8988T (cell line): ENCODE results near the gene SLAMF1.
"Not testable (repeated sequence)": the region's sequence is repeated elsewhere in the genome, so short reads cannot be mapped to it uniquely, and the experiment has no call there.

Experiments used
- DNase-seq: peaks from one replicate; pipeline ENCODE4 v3.0.0; 2011

Gene SLAMF1

DNA sequence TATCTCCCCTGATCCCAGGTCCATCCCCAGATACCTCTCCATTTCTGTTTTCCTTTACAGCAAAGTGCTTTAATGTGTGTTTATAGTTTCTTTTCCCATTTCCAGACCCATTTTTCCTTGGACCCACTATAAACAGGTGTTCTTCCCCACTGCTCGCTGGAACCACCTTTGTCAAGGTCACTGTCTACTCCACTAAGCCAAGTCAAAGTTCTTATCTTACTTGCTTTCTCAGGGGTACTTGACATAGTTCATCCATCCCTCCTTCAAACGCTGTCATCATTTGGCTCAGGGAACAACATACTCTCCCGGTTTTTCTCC, 8.3 kb downstream of the SLAMF1 start:
- DNase-seq: no peak

DNA sequence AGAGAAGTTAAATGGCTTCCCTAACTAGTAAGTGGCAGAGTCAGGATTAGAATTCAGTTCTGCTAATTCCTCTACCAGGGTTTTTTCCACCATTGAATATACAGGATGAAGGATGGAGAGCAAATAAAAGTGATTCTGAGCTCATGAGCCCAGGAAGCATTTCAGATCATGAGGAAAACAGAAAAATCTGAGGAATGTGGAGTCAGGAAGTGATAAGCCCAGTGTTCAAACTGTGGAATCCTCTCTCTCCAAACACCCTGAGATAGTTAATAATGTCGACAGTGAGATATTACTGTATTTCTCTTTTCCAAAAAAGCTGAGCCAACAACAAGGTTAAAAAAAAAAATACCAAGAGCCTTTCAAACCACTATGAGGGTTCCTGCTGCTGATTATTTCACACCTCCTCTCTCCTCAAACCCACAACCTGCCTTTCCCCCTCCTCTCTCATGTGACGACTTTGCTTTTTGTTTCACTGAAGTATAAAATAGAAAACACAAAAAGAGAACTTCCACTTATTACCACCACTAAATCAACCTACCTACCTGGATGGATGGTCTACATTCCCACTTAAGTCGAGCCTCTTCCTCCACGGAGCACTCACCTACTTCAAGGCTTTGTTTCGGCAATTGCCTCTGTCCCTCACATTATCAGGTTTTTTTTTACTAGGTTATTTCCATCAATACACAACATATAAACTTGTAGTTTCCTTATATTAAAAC, 8.9 kb downstream of the SLAMF1 start:
- DNase-seq: no peak

DNA sequence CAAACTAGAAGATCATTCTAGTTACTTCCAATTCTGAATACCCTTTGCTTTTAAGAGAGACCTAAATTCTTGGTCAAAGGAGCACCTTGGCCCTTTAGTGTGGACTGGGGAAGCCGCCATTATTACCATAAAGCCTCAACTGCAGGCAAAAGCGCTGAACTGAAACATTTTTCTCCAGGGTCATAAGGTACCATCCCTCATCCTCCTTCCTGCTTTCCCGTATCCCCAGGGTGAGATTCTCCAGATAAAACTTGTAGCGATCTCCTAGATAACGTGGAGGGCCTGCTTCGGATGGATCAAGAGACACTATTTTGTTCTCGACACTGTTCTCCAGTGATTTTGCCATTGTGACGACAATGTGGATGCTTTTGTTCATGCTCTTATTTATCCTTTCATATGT, 9.8 kb downstream of the SLAMF1 start:
- no peak for DNase-seq

DNA sequence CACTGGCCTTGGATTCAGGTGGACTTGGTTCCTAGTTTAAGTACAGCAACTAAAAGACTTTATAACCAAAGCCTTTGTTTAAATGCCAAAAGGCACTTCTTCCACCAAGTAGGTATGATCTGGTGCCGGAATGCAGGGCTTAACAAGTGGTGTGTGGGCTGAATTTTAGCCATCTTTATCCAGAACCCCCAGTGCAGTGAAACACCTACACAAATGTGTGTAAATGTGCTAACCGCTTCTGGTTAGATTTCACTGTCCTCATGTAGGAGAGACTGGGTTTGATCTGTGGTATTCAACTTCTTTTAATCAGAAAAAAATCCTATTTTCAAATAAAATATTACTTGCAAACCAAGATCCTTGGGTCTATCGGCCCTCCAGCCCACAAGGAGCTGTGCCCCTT, 10.3 kb downstream of the SLAMF1 start:
- DNase-seq: no peak

DNA sequence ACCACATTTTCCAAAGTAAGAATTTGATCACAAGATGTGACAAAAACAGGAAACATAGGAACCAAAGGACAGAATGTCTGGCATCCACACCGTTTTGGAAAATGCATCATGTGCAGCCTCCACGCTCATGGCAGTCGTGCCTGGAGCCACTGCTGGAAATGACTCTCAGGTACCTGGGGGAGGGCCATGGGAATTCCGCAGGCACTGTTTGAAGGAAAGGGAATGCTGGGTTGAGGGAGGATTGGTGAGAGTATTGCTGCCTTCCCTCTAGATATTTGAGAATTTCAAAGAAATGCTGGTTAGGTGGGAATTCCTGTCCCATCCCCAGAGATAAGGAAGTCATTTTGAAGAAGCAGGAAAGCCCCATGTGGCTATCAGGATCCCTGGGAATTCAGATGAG, 10.8 kb downstream of the SLAMF1 start:
- DNase-seq: no peak

DNA sequence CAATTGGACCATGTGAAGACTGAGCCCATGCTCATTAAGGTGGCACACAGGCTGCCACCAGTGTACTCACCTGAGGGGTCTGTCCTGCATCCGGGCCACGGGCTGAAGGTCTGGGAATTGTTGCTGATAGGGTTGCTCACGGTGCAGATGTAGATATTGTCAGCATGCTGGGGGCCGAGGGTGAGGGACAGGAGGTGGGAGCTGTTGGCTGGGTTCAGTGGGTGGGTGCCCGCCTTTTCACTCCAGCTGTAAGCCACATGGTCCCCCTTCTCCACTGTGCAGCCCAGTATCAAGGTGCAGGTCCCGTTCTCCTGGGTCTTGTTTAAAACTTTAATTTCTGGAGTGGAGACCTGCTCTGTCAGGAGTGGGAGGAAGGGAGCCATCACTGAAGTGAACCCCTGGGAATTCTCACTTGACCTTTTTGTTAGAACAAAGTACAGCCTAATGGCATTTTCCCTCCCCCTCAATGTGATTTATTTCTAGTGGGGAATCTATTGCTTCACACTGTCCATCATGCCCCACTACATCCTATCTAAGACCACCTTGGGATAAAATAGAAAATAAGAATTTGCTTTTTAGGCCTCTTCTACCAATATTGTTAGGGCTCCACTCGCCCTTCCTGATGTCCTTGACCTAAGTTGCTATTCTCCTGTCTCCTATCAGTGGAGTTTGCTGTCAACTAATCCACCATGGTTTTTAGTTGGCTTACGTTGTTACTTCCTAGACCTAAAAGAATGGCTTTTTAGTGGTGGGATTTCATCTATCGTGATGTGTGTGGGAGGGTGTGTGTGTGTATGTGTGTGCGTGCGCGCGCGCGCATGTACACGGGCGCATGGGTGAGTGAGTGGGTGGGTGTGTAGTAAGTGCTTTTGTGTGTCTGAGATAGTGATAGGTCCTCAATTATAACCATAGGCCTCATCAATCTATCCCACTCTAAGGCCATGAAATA, 12.0 kb downstream of the SLAMF1 start:
- no peak for DNase-seq

DNA sequence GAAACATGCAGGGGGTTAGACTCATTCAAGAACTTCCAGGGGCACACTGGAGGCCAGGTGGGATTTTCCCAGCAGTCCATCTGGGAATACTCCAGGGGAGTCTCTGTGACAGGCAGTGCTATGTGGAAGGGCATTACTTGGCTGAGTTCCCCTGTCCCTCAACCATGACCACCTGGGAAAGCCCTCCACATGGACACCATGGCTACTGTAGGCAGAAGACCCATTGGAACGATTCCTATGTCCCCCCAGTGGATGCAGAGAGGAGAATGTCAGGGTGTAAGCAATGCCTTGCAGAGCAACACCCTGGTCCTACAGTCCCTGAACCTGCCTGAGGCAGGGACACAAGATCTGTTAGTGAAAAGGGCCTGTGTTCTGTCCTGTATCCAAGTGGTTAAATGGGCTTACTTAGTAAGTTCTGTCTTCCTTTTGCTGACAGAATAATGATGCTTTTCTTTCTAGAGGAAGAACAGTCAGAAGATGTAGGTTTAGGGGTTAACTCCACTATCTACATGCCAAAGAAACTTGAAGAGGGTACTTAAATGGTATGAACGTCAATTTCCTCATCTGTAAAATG, 13.4 kb downstream of the SLAMF1 start:
- DNase-seq: no peak

DNA sequence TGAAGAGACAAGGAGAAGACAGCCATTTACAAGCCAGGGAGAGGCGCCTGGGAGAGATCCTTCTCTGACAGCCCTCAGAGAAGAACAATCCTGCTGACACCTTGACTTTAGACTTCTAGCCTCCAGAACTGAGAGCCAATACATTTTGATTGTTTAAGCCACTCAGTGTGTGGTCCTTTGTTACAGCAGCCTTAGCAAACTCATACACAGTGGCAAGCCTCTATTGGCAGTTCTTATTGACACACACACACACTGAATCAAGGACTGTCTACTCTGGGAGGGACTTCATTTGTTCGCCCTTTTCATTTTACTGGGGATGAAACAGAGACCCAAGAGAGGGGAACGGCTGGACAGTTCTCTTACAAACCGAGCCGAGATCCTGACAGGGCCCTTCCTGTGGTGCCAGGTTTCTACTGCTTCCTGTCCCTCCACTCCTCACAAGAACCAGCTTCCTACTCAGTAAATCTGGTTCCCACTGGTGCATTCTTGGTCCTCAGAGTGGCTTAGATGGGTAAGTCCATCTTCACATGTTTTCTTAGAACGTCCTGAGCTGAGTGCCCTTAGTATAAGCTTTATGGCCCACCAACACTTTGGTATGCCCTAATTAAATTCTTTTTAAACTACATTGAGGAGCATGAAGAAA, 14.7 kb downstream of the SLAMF1 start:
- no peak for DNase-seq

DNA sequence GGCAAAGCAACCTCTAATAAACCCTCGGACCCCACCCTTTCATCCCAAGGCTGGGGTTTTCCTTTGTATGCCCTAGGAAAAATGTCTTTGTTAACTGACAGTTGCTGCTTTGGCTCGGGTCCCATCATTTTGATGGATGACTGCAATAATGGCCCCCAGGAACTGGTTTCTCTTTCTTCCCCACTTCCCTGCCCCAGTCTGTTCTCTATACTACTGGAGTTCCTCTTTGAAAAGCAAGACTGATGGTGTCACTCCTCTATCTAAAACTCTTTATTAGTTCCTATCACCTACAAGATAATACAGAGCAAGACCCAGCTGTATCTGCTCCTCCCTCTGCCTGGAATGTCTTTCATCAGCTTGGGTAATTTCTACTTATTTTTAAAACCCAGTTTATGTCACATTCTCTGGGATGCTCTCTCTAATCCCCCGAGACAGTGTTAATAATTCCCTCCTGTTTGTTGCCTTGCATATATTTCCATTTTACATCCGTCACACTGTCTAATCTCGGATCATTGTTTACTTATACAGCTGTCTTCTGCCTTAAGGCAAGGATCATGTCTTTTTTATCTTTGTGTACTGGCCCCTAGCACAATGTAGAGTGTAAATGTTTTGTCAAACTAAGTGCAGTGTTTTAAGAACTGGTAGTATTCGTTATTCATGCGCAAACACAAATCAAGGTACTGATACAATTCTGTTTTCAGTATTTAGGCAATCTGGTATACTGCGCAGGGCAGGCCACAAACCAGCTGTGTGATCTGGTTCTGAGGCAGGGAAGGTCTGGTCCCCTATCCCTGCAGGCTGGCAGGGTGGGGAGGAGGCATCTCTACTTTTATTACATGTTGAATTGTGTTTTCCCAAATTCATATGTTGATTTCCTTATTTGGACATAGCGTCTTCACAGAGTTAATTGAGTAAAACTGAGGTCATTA, 16.1 kb downstream of the SLAMF1 start:
- DNase-seq: no peak

DNA sequence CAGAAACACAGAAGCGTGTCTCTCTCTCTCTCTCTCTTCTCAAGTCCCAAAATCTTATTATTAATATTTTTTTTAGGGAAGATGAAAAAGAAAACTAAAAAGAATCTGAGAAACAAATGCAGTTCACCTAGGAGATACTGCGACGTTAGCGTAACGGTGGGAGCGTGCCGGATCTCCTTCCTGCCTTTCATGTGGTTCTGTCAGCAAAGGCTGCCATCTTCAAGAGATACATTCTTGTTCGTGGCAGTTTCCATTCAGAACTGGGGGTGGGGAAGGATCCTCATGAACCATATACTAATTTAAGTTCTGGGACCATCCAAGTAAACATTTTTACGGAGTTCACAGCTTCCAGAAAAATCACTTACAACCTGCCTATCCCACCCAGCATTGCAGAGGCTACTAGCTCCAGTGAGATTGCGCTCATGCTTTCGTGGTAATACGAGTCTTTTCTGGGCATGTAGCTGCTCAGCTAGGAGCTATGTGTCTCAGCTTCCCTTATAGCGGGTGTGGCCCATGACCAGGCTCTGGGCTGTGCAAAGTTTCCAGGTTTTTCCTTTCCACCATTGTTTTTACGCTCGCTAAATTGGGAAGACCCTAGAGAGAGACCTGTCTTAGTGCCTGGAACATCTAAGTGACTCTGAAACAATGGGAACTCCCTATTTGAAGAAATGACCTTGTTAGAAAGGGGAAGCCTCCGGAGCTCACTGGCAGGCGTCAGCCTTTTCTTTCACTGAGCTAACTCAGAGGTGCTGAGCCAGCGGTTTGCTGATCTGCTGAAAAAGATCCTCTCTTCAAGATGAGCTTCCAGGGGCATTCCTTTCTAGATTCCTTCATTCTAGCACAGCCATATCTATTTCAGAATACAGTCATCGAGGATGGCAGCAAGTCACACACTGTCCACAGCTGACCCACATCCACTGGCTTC, 17.3 kb downstream of the SLAMF1 start:
- no peak for DNase-seq

DNA sequence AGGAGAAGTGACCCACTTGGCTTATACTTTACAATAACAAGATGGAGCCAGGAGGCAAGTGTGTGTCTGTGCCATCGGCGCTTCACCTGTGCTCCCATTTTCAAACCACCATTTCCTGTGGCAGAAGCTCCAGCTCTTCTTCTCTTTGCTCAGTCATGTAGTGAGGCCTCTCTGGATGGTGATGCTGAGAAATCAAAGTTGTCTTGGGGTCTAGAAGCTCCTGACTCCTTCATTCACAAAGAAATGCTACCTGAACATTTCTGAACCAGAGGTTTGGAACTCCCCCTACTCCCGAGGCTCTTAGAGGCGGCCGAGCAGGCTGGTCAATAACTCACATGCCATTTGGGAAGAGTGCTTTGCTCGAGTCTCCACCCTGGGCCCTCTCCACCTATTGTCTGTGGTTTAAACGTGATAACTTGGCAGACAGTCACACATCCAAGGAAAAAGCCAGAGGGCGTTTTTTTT, 18.0 kb downstream of the SLAMF1 start:
- DNase-seq: no peak

DNA sequence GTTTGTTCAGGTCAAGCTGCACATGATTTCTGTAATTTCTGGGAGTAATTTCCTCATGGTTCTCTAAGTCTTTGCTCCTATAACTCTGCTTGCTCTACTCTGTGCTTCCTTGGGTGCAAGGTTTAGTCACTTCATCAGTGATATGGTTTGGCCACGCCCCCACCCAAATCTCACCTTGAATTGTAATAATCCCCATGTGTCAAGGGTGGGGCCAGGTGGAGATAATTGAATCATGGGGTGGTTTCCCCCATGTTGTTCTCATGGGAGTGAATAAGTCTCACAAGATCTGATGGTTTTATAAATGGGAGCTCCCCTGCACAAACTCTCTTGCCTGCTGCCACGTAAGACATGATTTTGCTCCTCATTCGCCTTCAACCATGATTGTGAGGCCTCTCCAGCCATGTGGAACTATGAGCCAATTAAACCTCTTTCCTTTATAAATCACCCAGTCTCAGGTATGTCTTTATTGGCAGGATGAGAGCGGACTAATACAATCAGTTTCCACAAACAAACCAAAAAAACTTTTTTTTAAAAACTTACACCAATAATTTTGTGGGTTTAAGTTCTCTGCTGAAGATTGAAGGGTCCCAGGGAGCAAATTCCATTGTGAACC, 19.1 kb downstream of the SLAMF1 start:
- DNase-seq: not testable (repeated sequence)

DNA sequence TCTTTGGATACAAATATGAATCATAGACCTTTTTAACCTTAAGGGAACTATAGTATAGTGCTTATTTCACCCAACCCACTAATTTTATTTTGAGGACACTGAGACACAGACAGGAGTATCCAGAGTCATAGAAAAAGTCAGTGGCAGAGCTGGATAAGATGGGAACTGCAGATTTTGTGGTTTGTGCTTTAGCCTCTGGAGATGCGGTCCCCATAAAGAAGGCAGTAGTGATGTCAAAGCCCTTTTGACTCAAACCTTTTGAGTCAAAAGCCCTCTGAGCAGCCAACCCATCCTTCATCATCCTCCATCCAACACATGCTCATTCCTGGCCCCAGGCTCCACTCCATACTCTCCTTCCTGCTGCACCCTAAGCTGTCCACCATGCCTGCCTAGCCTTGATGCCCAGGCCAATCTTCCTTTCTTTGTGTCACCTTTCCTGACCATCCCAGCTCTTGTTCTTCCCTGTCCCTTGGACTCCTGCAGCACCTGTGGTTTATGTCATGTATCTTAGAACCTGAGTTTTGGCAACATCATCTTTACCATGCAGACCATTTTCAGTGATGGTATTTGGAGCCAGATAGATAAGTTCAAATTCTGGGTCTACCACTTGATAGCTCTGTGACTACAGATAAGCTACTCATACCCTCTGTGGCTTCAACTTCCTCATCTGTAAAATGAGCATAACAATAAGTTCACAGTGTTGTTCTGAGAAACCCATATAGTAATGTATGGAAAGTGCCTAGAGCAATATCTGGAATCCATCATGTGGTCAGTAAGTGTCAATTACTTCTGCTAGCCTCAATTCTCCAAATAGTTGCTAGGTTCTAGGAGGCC, 20.1 kb downstream of the SLAMF1 start:
- DNase-seq: no peak

DNA sequence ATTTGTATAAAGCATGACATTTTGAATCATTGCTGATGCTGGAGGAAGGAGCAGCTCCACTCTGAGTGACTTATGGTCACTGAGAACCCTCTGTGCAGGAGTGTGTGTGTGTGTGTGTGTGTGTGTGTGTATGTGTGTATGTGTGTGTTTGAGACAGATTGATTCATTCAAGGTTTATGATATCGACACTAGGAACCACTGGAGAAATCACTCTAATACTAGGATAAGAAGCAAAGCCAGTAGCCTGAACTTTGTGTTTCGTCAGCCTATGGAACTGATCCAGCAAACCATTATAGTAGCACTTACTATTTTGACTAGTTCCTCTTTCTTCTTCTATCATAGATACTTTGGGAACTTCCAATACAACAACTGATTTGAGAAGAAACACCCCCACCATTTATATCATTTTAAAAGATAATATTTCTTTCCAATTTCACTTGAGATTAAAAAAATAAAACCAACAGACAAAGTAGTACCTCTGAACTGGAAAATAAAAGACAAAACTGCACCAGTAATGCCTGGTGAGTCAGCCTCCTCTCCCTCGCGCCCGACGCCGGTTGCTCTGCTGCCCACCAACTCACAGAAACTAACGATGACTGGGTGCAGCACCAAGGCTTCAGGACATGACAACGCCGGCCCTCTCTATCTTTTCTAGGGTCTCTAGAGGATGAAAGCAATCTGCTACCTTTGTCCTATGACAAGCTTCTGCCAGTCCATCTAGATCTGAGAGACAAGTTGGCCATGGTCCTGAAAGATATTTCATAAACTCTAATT, 20.9 kb downstream of the SLAMF1 start:
- no peak for DNase-seq

DNA sequence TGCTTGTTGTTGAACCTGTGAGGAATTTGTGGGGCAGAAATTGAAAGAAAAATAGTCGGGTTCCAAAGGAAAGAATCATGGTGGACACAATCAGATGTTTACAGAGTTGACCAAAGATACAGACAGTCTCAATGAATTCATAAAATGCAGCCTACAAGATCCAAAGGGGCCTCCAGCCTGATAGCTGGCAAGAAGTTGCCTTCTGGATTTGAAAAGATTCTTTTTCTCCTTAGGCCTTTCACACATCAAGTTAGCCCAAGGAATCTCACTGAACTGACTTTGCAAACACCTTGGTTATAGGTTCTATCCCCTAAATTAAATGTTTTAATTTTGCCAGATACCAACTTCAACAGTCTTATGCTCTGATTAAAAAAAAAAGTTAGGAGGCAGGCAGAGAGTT, 21.5 kb downstream of the SLAMF1 start:
- DNase-seq: no peak

DNA sequence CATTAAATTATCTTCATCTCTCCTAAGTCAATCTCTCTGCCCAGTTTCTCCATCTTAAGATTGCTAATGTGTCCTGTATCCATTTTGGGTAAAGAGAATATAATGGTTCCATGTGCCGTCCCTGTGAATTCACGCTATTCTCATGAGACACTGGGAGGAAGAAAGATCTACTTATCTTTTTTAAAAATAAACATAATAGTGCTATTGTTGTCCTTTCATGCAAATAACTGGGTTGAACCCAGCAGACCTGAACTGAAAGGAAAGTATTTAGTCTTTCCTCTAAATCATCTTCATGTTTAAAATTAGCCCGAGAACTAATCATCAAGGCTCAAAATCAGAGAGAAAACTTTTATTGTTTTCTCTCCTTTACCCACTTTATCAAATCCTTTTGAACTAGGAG, 22.4 kb downstream of the SLAMF1 start:
- no peak for DNase-seq

DNA sequence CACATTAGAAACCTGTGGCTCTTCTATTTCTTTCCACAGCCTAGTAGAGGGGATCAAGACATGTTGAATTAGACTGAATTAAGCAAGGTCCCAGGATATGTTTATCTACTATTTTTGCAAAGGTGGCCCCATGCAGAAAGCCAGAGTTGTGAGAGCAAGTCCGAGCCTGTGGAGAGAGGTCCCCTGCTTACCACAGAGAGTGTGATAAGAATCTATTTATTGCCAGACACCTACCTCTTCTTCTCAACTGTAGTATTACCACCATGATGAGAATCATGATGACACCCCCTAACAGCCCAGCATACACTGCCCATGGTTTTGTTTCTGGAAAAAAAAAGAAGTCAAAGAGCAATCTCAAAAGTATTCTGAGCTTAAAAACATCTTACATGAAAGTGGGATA, 23.0 kb downstream of the SLAMF1 start:
- DNase-seq: no peak

DNA sequence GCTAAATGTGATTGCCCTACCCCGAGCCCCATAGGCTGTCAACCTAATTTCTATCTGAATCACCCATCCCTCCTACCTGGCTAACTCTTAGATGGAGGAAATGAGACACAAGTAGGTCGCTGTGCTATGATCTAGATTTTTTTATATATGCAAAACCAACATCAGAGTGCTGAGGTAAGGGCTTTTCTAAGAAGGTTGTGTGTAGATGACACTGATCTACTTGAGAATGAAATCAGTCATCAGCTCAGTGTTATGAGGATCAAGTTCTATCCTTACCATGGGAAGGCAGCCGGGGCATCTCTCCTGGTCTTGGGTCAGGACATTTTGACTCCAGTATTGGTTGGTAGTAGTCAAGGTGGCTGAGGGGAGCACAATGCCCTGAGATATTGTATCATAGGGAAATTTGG, 23.6 kb downstream of the SLAMF1 start:
- no peak for DNase-seq
